Esophagus muscularis mucosa (tissue), 4 donors: Measurements from ENCODE around the gene SYT11. TPM values are rescaled to one million over a fixed set of nuclear protein-coding genes. Genes with fewer than 3 reads are reported as not detected.

ENCODE experiments used
- DNase-seq: peaks from one replicate; pipeline ENCODE4 v3.0.0-alpha.2; 2017; ENCODE audit errors: extremely low spot score
- H3K27ac ChIP-seq, 4 donors: fragments of 200-600 bp; sonication (generic); replicated peaks in 1 of 4; 1 replicate in 3 of 4; 2 replicates in 1 of 4; pipeline ENCODE4 v1.5.1; 2016 to 2019; ENCODE audit warnings: mild to moderate bottlenecking in 1 of 4
- H3K27me3 ChIP-seq, 4 donors: fragments of 200-600 bp; sonication (generic); one replicate each; pipeline versions ENCODE4 v1.5.1 to v1.6.0; 2016 to 2019
- H3K36me3 ChIP-seq, 4 donors: fragments of 200-600 bp; sonication (generic); one replicate each; pipeline ENCODE4 v1.5.1; 2016 to 2019
- H3K4me1 ChIP-seq, 4 donors: fragments of 200-600 bp; sonication (generic); one replicate each; pipeline ENCODE4 v1.5.1; 2016 to 2019
- H3K4me3 ChIP-seq, 4 donors: fragments of 200-600 bp; sonication (generic); 1 replicate in 2 of 4; 2 replicates in 2 of 4; pipeline ENCODE4 v1.5.1; 2016 to 2019; ENCODE audit warnings: mild to moderate bottlenecking in 4 of 4, moderate library complexity in 1 of 4
- H3K9me3 ChIP-seq, 4 donors: fragments of 200-600 bp; sonication (generic); 1 replicate in 3 of 4; 2 replicates in 1 of 4; pipeline ENCODE4 v1.5.1; 2016 to 2019
- EP300 ChIP-seq: sonication (generic); formaldehyde crosslinking; IDR thresholded peaks from one replicate; pipeline ENCODE4 v1.6.1; 2017; ENCODE audit warnings: antibody characterized with exemption
- POLR2A ChIP-seq: fragments of 450-650 bp; IDR thresholded peaks from one replicate; pipeline ENCODE4 v1.6.1; 2017; ENCODE audit warnings: antibody characterized with exemption, moderate library complexity, mild to moderate bottlenecking, low read depth
- POLR2AphosphoS5 ChIP-seq, 2 donors: sonication (generic); formaldehyde crosslinking; IDR thresholded peaks; one replicate each; pipeline ENCODE4 v1.6.1; 2017; ENCODE audit warnings: antibody characterized with exemption in 2 of 2
- WGBS: methylation state at CpG from one replicate; pipeline ENCODE4 v1.1.5; 2018; 5-methylcytosine and 5-hydroxymethylcytosine counted together
- intact Hi-C: fragments of 100-400 bp; cut with DNase I; formaldehyde crosslinking; loops from one replicate; pipeline ENCODE4 v1.15.1; 2023
- total RNA-seq, 4 donors: library from RNA; depleted of rRNA; stranded (reverse); fragments of >200 nt; gene quantifications; one replicate each; pipeline versions ENCODE4 v1.1.0 to v1.2.1, GENCODE V29; 2016
- TF ChIP-seq, protein P1 (sequence below), 3 experiments: fragments of 200-600 bp in 2 of 3; fragments of 450-650 bp in 1 of 3; sonication (generic) in 2 of 3; IDR thresholded peaks; one replicate each; pipeline ENCODE4 v1.5.1; 2017 to 2019; ENCODE audit warnings: antibody characterized with exemption in 3 of 3, mild to moderate bottlenecking in 2 of 3, moderate library complexity in 1 of 3

SYT11 gene
- total RNA-seq, 4 donors from 2014 or later: 8.3 to 25.2 (median 20.3) TPM

DNA sequence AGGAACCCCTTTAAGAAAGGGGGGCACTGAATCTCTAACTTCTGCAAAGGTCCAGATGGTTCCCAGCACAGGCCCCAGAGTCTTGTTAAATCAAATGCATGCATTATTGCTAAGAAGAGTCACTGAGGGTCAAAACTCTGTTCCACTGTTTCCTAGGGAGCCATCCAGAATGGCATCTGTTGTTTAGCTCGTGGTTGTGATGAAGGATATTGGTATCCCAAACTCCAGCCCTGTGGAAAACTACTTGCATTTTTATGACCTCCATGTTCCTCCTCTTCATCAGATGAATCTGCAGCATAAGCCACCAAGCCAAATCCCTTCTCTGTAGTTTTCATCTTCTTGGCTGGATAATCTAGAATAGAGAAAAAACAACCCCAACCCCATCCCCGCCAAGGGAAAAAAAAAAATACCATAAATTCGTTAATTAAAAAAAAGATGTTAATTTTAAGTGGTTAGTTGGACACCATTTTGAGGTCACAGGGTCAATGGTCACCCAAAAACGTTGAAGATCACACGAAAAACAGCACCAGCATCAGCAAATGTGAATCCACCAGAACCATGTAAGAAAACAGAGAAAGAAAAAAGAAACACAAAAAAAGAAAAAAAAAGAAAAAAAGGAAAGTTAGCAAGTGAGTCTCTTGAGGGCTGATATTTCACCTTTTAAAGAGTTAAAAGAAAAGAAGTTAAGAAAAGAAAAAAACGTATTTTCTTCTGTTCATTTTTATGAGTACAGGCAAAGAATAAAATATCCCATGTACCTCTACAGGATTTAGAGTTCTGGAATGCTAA lies 54.8 kb downstream of the SYT11 start:
- DNase-seq: no peak
- no peak for TF ChIP-seq POLR2A
- TF ChIP-seq, protein P1, sequence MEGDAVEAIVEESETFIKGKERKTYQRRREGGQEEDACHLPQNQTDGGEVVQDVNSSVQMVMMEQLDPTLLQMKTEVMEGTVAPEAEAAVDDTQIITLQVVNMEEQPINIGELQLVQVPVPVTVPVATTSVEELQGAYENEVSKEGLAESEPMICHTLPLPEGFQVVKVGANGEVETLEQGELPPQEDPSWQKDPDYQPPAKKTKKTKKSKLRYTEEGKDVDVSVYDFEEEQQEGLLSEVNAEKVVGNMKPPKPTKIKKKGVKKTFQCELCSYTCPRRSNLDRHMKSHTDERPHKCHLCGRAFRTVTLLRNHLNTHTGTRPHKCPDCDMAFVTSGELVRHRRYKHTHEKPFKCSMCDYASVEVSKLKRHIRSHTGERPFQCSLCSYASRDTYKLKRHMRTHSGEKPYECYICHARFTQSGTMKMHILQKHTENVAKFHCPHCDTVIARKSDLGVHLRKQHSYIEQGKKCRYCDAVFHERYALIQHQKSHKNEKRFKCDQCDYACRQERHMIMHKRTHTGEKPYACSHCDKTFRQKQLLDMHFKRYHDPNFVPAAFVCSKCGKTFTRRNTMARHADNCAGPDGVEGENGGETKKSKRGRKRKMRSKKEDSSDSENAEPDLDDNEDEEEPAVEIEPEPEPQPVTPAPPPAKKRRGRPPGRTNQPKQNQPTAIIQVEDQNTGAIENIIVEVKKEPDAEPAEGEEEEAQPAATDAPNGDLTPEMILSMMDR (IDR thresholded peaks at IDR 0.05): no peak
- TF ChIP-seq EP300: no peak
- no peak for TF ChIP-seq POLR2AphosphoS5 (IDR thresholded peaks at IDR 0.05)
- 74% methylated on average over 6 of the region's 6 CpGs for WGBS
- peak overlapping the region in 3 of 4 donors; percentile 6 to 52 (median 22) for H3K27ac ChIP-seq
- H3K4me3 ChIP-seq: no peak overlapping the region
- H3K27me3 ChIP-seq: no peaks in the 10 kb centered on the region
- peaks cover 55 to 77% (median 76%) of the 10 kb centered on the region in 4 donors for H3K36me3 ChIP-seq
- H3K4me1 ChIP-seq: peaks cover 19 to 34% (median 22%) of the 10 kb centered on the region in 4 donors
- intact Hi-C loops: loop anchor here (10.0 kb wide), 1 partner anchor 49 kb away; no protein-coding TSS in a partner anchor
- no peaks in the 10 kb centered on the region for H3K9me3 ChIP-seq

DNA sequence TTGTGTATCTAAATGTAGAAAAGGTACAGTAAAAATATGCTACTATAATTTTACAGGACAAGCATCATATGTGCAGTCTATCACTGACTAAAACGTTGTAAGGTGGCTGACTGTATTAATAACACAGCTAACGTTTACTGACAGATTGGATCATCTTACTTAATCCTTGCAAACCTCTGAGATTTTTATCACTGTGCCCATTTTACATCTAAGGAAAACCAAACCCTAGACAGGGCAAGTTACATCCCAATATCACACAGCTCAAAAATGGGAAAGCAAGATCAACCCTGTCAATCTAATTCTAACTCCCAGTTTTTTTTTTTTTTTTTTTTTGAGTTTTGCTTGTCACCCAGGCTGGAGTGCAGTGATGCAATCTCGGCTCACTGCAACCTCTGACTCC lies 59.3 kb downstream of the SYT11 start:
- intact Hi-C loops: loop anchor here (10.0 kb wide), 1 partner anchor 54 kb away; no protein-coding TSS in a partner anchor
- H3K36me3 ChIP-seq: peaks cover 91 to 100% (median 99%) of the 10 kb centered on the region in 4 donors

DNA sequence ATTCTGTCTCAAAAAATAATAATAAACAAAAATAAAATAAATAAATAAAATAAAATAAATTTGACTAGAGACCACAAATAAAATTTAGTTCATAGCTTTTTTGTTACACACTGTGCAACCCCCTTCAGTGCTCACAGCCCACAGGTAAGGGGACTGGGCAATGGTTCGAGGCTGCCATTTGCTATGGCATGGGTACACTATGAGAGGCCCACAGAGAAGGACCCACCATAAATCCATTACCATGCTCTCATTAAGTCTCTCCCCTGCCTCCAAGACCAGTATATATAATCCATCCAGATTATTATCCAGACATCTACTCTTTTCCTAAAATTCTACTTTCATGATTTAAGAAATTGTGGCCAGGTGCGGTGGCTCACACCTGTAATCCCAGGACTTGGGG lies 60.4 kb downstream of the SYT11 start:
- TF ChIP-seq POLR2A (no peak), POLR2AphosphoS5 (IDR thresholded peaks at IDR 0.05) (no peak), EP300 (no peak)
- TF ChIP-seq, protein P1 (IDR thresholded peaks at IDR 0.05): no peak
- no peaks in the 10 kb centered on the region for H3K9me3 ChIP-seq
- WGBS: 97% methylated on average over 2 of the region's 2 CpGs
- H3K36me3 ChIP-seq: peaks cover 94 to 100% (median 99%) of the 10 kb centered on the region in 4 donors
- intact Hi-C loops: loop anchor here (10.0 kb wide), 1 partner anchor 55 kb away; no protein-coding TSS in a partner anchor
- no peak for DNase-seq
- H3K4me1 ChIP-seq: peaks cover 0 to 16% (median 5%) of the 10 kb centered on the region in 4 donors
- H3K4me3 ChIP-seq: no peak overlapping the region
- no peak overlapping the region for H3K27ac ChIP-seq
- H3K27me3 ChIP-seq: no peaks in the 10 kb centered on the region

More for the DNA sequence above, 59.3 kb downstream of the SYT11 start:
- Histone ChIP-seq H3K4me1 (peaks cover 0 to 10% (median 2%) of the 10 kb centered on the region in 4 donors), H3K9me3 (no peaks in the 10 kb centered on the region), H3K27ac (no peak overlapping the region), H3K4me3 (no peak overlapping the region), H3K27me3 (no peaks in the 10 kb centered on the region)
- WGBS: 74% methylated on average over 3 of the region's 3 CpGs
- no peak for DNase-seq
- TF ChIP-seq EP300: no peak
- TF ChIP-seq POLR2A: no peak
- TF ChIP-seq, protein P1 (IDR thresholded peaks at IDR 0.05): no peak
- no peak for TF ChIP-seq POLR2AphosphoS5 (IDR thresholded peaks at IDR 0.05)

DNA sequence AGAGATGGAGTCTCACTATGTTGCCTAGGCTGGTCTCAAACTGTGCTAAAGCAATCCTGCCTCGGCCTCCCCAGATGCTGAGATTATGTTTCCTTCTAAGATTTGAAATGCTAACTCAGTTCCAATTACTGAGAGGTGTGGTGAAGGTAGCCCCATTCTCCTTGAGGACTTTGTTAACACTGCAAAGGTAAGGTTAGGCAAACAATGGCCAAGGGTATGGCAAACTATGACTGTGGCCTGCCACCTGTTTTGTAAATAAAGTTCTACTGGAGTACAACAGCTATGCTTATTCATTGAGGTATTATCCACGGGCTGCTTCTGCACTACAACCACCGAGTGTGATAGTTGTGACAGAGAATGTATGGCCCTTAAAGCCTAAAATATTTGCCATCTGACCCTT lies 61.4 kb downstream of the SYT11 start:
- peaks cover 0 to 16% (median 2%) of the 10 kb centered on the region in 4 donors for H3K4me1 ChIP-seq
- 90% methylated on average over 3 of the region's 3 CpGs for WGBS
- intact Hi-C loops: no loop called here
- no peak overlapping the region for H3K4me3 ChIP-seq
- TF ChIP-seq EP300 (no peak), POLR2AphosphoS5 (IDR thresholded peaks at IDR 0.05) (no peak), POLR2A (no peak)
- TF ChIP-seq, protein P1 (IDR thresholded peaks at IDR 0.05): no peak
- no peak for DNase-seq
- H3K9me3 ChIP-seq: no peaks in the 10 kb centered on the region
- H3K36me3 ChIP-seq: peaks cover 94 to 100% (median 100%) of the 10 kb centered on the region in 4 donors
- H3K27ac ChIP-seq: no peak overlapping the region
- no peaks in the 10 kb centered on the region for H3K27me3 ChIP-seq
